NCI-H526 treated with DMSO at 0.1 percent for 48 hours (cell line): ENCODE results near the gene USP22.

Experiments used
- DNase-seq: peaks from one replicate; lab custom pipeline; 2025; lab: John Stamatoyannopoulos, UW

The USP22 gene

DNA sequence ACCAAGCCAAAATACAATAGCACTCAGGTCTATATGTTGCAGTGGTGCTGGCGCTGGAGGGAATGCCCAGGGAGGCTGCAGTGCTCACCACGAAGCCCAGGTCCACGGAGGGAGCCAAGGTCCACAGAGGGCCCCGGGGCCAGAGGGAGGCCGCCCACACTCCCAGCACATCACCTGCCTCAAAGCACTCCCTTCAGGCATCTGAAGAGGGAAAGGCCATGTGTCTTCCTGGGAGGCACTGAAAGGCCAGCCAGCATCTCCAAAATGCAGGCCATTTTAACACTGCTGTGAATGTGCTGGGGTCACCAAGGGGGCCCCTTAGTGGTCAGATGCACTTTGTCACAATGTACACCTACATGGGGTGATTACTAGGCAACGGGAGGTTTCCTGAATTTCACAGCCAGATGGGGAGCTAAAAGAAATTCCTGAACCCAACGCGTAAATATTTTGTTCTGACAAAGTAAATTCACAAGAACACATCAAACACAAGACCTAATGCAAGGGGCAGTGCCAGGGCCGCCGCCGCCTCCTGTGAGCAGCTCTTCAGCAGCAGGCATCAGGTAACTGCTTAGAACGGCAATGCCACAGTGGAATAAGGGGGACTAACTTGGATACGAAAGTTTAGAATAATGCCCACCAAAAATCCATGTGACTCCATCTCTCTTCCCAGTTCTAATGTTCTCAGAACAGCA, 42.8 kb downstream of the USP22 start:
- DNase-seq, result no peak

GRCh38 chr17:20999044-20999573, 43.7 kb downstream of the USP22 start:
- no peak for DNase-seq

DNA sequence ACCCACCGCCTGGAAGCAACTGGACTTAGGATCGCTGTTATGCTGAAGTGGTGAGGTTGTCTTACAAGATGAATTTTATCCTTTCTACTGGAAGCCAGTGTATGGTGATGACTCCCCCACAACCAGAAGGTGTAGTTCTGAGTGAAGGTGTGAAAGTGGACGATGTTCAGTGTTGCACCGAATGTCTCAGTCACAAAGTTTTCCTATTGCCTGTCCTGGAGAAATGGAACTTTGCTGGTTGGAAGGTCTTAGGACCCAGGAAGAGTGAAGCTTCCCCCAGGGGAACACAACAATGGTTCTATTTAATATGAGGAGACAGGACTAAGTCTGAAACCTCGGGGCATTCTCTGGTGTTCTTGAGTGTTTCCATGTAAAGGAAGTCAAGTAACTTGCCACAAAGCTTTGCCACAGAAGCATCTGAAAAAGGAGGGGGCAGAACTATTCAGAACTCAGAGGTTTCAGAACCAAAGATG, 44.2 kb downstream of the USP22 start:
- DNase-seq, result no peak

- DNase-seq, result no peak
Observed at GRCh38 chr17:20997711-20998570, 44.9 kb downstream of the USP22 start.

- DNase-seq, result no peak
Observed at GRCh38 chr17:20996724-20997615, 45.8 kb downstream of the USP22 start.

- no peak for DNase-seq
Observed at GRCh38 chr17:20995873-20996723, 46.7 kb downstream of the USP22 start.

GRCh38 chr17:20995164-20995872, 47.5 kb downstream of the USP22 start:
- DNase-seq, result no peak

GRCh38 chr17:20994779-20995149, 48.0 kb downstream of the USP22 start:
- no peak for DNase-seq

DNA sequence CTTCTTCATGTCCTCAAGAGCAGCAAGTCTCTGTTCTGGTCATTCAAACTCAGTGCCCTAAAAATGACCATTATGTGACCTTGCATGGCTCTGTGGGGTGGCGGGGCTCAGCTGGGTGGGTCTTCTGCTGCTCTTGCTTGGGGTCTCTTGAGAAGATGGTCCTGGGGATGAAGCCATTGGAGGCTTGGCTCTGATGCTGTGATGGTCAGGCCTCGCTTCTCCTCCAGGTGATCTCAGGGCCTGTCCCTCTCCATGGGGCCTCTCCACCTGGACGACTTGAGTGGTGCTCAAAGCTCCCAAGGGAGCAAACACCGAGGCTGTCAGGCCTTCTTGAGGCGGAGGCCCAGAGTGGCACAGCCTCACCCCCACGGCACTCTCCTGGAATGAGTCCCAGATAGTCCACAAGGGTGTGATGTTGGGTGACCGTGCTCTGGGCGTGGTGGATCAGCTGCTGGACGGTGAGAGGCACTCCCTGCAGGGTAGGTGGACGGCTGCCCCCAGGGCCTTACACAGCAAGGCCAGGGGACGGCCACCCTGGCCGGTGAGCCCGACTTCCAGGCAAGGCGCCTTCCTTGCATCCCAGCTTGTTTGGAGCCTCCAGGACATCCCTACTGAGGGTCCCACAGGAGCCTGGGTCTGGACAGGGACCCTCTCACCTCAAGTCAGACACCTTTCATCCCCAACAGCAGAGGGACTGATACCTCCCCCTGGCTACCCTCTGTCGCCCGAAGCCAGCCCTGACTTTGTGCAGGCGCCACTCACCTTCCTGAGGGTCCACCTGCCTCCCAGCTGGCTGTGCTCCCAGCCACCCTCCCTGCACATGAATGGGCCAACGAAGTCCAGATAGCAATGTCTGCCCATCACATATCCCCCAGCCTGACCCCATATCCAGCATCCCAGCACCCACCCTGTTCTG, 48.7 kb downstream of the USP22 start:
- no peak for DNase-seq

- no peak for DNase-seq
Observed at GRCh38 chr17:20992987-20993862, 49.6 kb downstream of the USP22 start.

- DNase-seq, result no peak
Observed at GRCh38 chr17:20992416-20992815, 50.4 kb downstream of the USP22 start.

- DNase-seq, result no peak
Observed at GRCh38 chr17:20991276-20992037, 51.4 kb downstream of the USP22 start.

GRCh38 chr17:20989991-20990855, 52.6 kb downstream of the USP22 start:
- no peak for DNase-seq

DNA sequence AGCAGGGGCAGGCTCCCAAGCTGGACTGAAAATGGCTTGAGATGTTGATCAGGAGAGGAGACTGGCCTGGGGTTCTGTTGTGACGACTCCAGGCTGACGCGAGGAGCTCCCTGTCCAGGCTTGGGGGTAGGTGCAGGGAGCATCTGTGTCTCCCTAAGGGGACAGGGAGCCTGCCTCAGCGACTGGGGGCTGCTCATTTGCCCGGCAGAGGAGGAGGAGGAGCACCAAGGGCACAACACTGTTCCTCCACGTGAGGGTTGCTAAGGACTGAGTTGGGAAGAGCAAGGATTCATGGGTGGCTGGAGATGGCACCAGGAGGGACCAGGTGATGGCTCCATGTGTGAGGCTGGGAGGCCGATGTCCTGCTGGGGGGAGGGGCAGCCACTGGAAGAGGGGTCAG, 53.3 kb downstream of the USP22 start:
- DNase-seq, result no peak

DNA sequence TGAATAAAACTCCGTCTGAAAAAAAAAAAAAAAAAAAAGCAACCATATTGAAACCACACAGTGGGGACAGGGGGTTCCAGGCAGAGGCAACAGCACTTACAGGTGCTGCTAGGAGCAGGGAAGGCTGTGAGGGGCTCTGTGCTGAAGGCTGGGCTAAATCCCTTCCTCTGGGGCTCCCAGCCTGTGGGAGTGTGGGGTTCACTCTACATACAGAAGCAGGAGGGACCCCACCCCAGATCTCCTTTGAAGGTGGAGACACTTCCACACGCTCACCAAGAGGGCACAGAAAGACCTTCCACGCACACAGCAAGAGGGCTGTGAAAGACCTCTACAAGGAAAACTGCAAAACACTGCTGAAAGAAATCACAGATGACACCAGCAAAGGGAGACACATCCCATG, 53.9 kb downstream of the USP22 start:
- no peak for DNase-seq

DNA sequence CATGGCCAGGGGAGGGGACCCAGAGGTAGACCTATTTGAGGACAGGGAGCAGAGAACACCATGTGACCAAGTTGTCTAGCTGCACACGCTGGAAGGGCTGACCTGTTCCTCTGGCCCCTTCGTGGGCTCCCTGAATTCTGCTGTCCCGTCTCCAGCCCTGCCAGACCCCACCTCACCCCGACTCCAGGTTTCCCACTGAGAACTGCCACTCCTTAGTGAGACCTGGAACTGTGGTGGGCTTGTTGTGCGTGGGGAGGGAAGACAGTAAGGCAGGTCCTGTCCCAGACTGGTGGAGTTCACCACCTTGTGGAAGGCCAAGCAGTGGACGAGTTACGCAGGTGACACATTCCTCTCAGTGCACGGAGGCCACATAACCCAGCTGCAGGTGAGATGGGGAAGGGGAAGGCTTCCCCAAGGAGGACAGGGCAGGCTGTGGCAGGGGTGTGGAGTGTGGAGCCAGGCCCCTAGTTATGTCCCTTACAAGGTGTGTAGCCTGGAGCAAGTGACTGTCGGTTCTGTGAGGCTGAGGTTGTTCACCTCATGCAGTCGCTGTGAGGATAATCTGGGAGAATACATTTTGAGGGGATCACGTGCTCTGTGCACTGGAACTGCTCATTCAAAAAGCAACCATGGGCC, 54.7 kb downstream of the USP22 start:
- no peak for DNase-seq
